HUES64 (cell line): Measurements from ENCODE around the gene GPRIN1.
"Not testable (repeated sequence)": the region's sequence is repeated elsewhere in the genome, so short reads cannot be mapped to it uniquely, and the experiment has no call there.

ENCODE experiments used
- H3K27ac ChIP-seq: 2 replicates; pipeline ENCODE4 v1.7.0; 2013; ENCODE audit warnings: low read depth, low read length, inconsistent platforms
- H3K27me3 ChIP-seq: 2 replicates; pipeline ENCODE4 v1.6.1; 2013; ENCODE audit warnings: mild to moderate bottlenecking, low read length; ENCODE audit not compliant: insufficient read depth
- H3K36me3 ChIP-seq: 2 replicates; pipeline ENCODE4 v1.6.1; 2013; ENCODE audit warnings: mild to moderate bottlenecking, low read length; ENCODE audit not compliant: insufficient read depth
- H3K4me1 ChIP-seq: 2 replicates; pipeline ENCODE4 v1.6.1; 2013; ENCODE audit warnings: mild to moderate bottlenecking, low read length, moderate library complexity; ENCODE audit not compliant: insufficient read depth
- H3K4me3 ChIP-seq: 2 replicates; pipeline ENCODE4 v1.5.1; 2013; ENCODE audit warnings: mild to moderate bottlenecking, low read length, moderate library complexity
- H3K9ac ChIP-seq: 2 replicates; pipeline ENCODE4 v1.6.1; 2013; ENCODE audit warnings: mild to moderate bottlenecking, low read depth, low read length
- H3K9me3 ChIP-seq: 2 replicates; pipeline ENCODE4 v1.6.1; 2013; ENCODE audit warnings: low read depth, low read length; ENCODE audit not compliant: insufficient read depth
- WGBS: fragments of 150-250, 120-280 bp; methylation state at CpG from one replicate; pipeline ENCODE4 v1.1.7; 2013; ENCODE audit warnings: missing lambda C conversion rate; 5-methylcytosine and 5-hydroxymethylcytosine counted together

GPRIN1 gene

GRCh38 chr5:176594554-176594953 is 15.4 kb downstream of the GPRIN1 start:
- Histone ChIP-seq H3K27me3 (peaks cover 6% of the 10 kb centered on the region), H3K4me1 (no peaks in the 10 kb centered on the region), H3K4me3 (no peak overlapping the region), H3K9me3 (no peaks in the 10 kb centered on the region), H3K9ac (no peak overlapping the region), H3K27ac (no peak overlapping the region), H3K36me3 (0 out of 2 replicates have a peak, but pooled peaks cover 8% of the 10 kb centered on the region)
- WGBS = 93% methylated on average over 8 of the region's 8 CpGs

- Histone ChIP-seq H3K27ac (no peak overlapping the region), H3K4me3 (no peak overlapping the region), H3K4me1 (no peaks in the 10 kb centered on the region), H3K36me3 (0 out of 2 replicates have a peak, but pooled peaks cover 1% of the 10 kb centered on the region), H3K9me3 (no peaks in the 10 kb centered on the region), H3K27me3 (peaks cover 6% of the 10 kb centered on the region), H3K9ac (no peak overlapping the region)
- WGBS = 94% methylated on average over 11 of the region's 12 CpGs
These were observed 16.6 kb downstream of the GPRIN1 start for GRCh38 chr5:176593273-176593869.

GRCh38 chr5:176592573-176592972 is 17.4 kb downstream of the GPRIN1 start:
- Histone ChIP-seq H3K9ac (no peak overlapping the region), H3K9me3 (no peaks in the 10 kb centered on the region), H3K36me3 (no peaks in the 10 kb centered on the region), H3K4me1 (no peaks in the 10 kb centered on the region), H3K27me3 (peaks cover 6% of the 10 kb centered on the region), H3K4me3 (no peak overlapping the region), H3K27ac (no peak overlapping the region)
- WGBS = 94% methylated on average over 3 of the region's 3 CpGs

- H3K9ac ChIP-seq, H3K27ac ChIP-seq, H3K36me3 ChIP-seq, H3K9me3 ChIP-seq, H3K4me1 ChIP-seq, H3K27me3 ChIP-seq, H3K4me3 ChIP-seq: not testable (repeated sequence)
- 88% methylated on average over 2 of the region's 2 CpGs for WGBS
These were observed 18.3 kb downstream of the GPRIN1 start for GRCh38 chr5:176591667-176592066.

- H3K27me3 ChIP-seq = no peaks in the 10 kb centered on the region; the same call in 1 of the 2 replicates
- peaks cover 3% of the 10 kb centered on the region; the same call in 1 of the 2 replicates for H3K9me3 ChIP-seq
- no peak overlapping the region for H3K9ac ChIP-seq
- no peak overlapping the region for H3K27ac ChIP-seq
- no peaks in the 10 kb centered on the region for H3K36me3 ChIP-seq
- no peak overlapping the region for H3K4me3 ChIP-seq
- 88% methylated on average over 12 of the region's 17 CpGs for WGBS
- no peaks in the 10 kb centered on the region for H3K4me1 ChIP-seq
These were observed 19.8 kb downstream of the GPRIN1 start for GRCh38 chr5:176590035-176590717.

GRCh38 chr5:176589039-176589769 is 20.8 kb downstream of the GPRIN1 start:
- H3K4me3 ChIP-seq = no peak overlapping the region
- H3K27ac ChIP-seq = no peak overlapping the region
- peaks cover 8% of the 10 kb centered on the region; the same call in 1 of the 2 replicates for H3K9me3 ChIP-seq
- H3K4me1 ChIP-seq = no peaks in the 10 kb centered on the region
- no peaks in the 10 kb centered on the region; the same call in 1 of the 2 replicates for H3K27me3 ChIP-seq
- H3K36me3 ChIP-seq = no peaks in the 10 kb centered on the region
- no peak overlapping the region for H3K9ac ChIP-seq
- WGBS = 89% methylated on average over 31 of the region's 31 CpGs

- Histone ChIP-seq H3K4me3 (no peak overlapping the region), H3K36me3 (no peaks in the 10 kb centered on the region), H3K9me3 (peaks cover 8% of the 10 kb centered on the region; the same call in 1 of the 2 replicates), H3K27ac (no peak overlapping the region), H3K4me1 (no peaks in the 10 kb centered on the region), H3K27me3 (no peaks in the 10 kb centered on the region; the same call in 1 of the 2 replicates), H3K9ac (no peak overlapping the region)
These were observed 21.7 kb downstream of the GPRIN1 start for GRCh38 chr5:176588297-176588696.

GRCh38 chr5:176587398-176587797 is 22.6 kb downstream of the GPRIN1 start:
- peaks cover 8% of the 10 kb centered on the region; the same call in 1 of the 2 replicates for H3K9me3 ChIP-seq

GRCh38 chr5:176583076-176583475 is 26.9 kb downstream of the GPRIN1 start:
- 82% methylated on average over 4 of the region's 4 CpGs for WGBS
- no peaks in the 10 kb centered on the region for H3K27me3 ChIP-seq
- H3K27ac ChIP-seq = no peak overlapping the region
- no peak overlapping the region for H3K9ac ChIP-seq
- H3K9me3 ChIP-seq = peaks cover 8% of the 10 kb centered on the region; the same call in 1 of the 2 replicates
- no peak overlapping the region for H3K4me3 ChIP-seq
- H3K36me3 ChIP-seq = no peaks in the 10 kb centered on the region
- no peaks in the 10 kb centered on the region for H3K4me1 ChIP-seq

More at GRCh38 chr5:176587398-176587797, 22.6 kb downstream of the GPRIN1 start:
- WGBS = 94% methylated on average over 5 of the region's 7 CpGs
- Histone ChIP-seq H3K27me3 (no peaks in the 10 kb centered on the region; the same call in 1 of the 2 replicates), H3K27ac (no peak overlapping the region), H3K4me1 (no peaks in the 10 kb centered on the region), H3K36me3 (no peaks in the 10 kb centered on the region), H3K4me3 (no peak overlapping the region), H3K9ac (no peak overlapping the region)

- no peaks in the 10 kb centered on the region for H3K36me3 ChIP-seq
- no peaks in the 10 kb centered on the region for H3K4me1 ChIP-seq
- H3K9me3 ChIP-seq = peaks cover 8% of the 10 kb centered on the region; the same call in 1 of the 2 replicates
- H3K27me3 ChIP-seq = no peaks in the 10 kb centered on the region
- H3K27ac ChIP-seq = no peak overlapping the region
- H3K9ac ChIP-seq = no peak overlapping the region
- WGBS = 86% methylated on average over 12 of the region's 12 CpGs
- no peak overlapping the region for H3K4me3 ChIP-seq
These were observed 28.6 kb downstream of the GPRIN1 start for GRCh38 chr5:176581361-176581760.

GRCh38 chr5:176579323-176579722 is 30.6 kb downstream of the GPRIN1 start:
- H3K9ac ChIP-seq = no peak overlapping the region
- H3K9me3 ChIP-seq = no peaks in the 10 kb centered on the region
- H3K36me3 ChIP-seq = no peaks in the 10 kb centered on the region
- no peaks in the 10 kb centered on the region for H3K4me1 ChIP-seq
- H3K27ac ChIP-seq = no peak overlapping the region
- H3K27me3 ChIP-seq = no peaks in the 10 kb centered on the region
- H3K4me3 ChIP-seq = no peak overlapping the region
- 82% methylated on average over 4 of the region's 4 CpGs for WGBS
